ENCODE data around the gene PARK7. TPM values are rescaled to one million over a fixed set of nuclear protein-coding genes. Genes with fewer than 3 reads are reported as not detected.
A peak's percentile ranks its signal among the peaks of the same experiment; 100 is the strongest.

The PARK7 gene
- polyA plus RNA-seq, 1 donor: 297 TPM

GRCh38 chr1:8025061-8025670 is 63.7 kb downstream of the PARK7 start:
- DNase-seq: no peak

- DNase-seq: no peak
These were observed 64.2 kb downstream of the PARK7 start for GRCh38 chr1:8025671-8026144.

- DNase-seq: peak; percentile 95
These were observed 64.9 kb downstream of the PARK7 start, which contains the start of gene ERRFI1 for GRCh38 chr1:8026153-8026975. TSS of gene ERRFI1 (minus strand) at chr1:8026309. CDS start at chr1:8015619, 10,690 bp downstream.

GRCh38 chr1:8026976-8027747 is 65.7 kb downstream of the PARK7 start:
- DNase-seq: no peak

GRCh38 chr1:8027748-8028570 is 66.4 kb downstream of the PARK7 start:
- DNase-seq: no peak

- no peak for DNase-seq
These were observed 67.0 kb downstream of the PARK7 start for GRCh38 chr1:8028571-8028910.

- DNase-seq: no peak
These were observed 69.8 kb downstream of the PARK7 start for GRCh38 chr1:8031176-8031785.

- DNase-seq: no peak
These were observed 70.9 kb downstream of the PARK7 start for GRCh38 chr1:8032366-8032910.

GRCh38 chr1:8033322-8033721 is 71.8 kb downstream of the PARK7 start:
- DNase-seq: no peak

Other genes with a start within 250 kb of the PARK7 start
- gene VAMP3, start 190.4 kb upstream of the PARK7 start, polyA plus RNA-seq (ENCODE audit: insufficient read length): 72.7 TPM
- gene PER3, start 177.4 kb upstream of the PARK7 start, polyA plus RNA-seq (ENCODE audit: insufficient read length): 10.7 TPM
- gene UTS2, start 108.6 kb upstream of the PARK7 start, polyA plus RNA-seq (ENCODE audit: insufficient read length): not detected
- 0.12 TPM for gene TNFRSF9, start 20.9 kb upstream of the PARK7 start, polyA plus RNA-seq (ENCODE audit: insufficient read length)
- 7.6 TPM for gene ERRFI1, start 64.6 kb downstream of the PARK7 start, polyA plus RNA-seq (ENCODE audit: insufficient read length)